Retina (tissue), 1 donor: Measurements from ENCODE around the gene SEPSECS.
A peak's percentile ranks its signal among the peaks of the same experiment; 100 is the strongest.
"Not testable (repeated sequence)": the region's sequence is repeated elsewhere in the genome, so short reads cannot be mapped to it uniquely, and the experiment has no call there.

Experiments used
- DNase-seq: peaks from one replicate; pipeline ENCODE4 v3.0.0-alpha.2; 2016

SEPSECS gene

DNA sequence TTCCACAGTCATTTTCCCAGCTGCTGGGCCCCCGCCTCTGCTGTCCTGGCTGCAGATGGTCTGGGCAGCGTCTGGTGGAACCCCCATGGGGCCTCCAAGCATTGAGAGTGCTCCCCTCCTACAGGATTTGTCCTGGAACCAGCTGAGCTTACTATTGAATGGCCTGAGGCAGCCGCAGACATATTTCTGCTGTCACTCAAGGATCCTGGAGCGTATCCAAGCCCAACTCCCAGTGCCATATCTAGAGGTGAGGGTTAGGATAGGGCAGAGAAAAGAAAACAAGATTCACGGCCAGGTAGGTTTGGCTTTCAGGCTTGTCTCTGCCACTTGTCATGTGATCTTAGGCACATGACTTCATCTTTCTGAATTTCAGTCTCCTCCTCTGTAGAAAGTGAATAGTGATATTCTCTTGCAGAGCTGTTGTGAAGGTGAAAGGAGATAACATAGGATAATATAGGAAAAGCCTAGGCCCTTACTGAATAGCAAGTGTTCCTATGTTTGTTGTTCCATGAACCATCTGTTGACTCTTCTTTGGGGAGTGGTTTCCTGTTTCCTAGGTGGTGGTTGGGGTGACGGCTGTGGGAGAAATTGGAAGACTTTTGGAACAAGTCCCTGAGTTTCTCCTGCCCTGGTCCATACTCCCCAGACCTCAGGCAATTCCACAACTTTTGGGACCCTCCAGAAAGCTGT lies 52.3 kb downstream of the SEPSECS start:
- no peak for DNase-seq

- no peak for DNase-seq
These were observed 53.7 kb downstream of the SEPSECS start for GRCh38 chr4:25106363-25107151.

DNA sequence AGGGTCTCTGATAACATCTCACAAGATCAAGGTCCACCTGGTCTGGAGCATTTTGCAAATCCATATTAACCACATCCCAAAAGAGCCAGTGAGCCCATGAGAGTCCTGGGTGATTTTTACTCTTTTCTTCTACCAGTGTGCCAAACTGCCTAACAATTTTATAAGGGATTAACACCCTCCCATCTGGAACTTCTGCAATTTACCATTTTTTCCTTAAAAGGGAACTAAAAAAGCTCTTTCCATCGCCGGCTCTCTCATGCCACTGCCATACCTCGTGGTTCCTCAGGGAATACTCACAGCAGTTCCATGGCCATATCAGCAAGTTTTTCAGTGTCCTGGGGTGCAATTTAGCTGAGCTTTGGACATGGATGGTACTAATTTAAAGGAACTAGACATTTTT lies 55.7 kb downstream of the SEPSECS start:
- no peak for DNase-seq

- DNase-seq = no peak
These were observed 56.8 kb downstream of the SEPSECS start for GRCh38 chr4:25103418-25103817.

DNA sequence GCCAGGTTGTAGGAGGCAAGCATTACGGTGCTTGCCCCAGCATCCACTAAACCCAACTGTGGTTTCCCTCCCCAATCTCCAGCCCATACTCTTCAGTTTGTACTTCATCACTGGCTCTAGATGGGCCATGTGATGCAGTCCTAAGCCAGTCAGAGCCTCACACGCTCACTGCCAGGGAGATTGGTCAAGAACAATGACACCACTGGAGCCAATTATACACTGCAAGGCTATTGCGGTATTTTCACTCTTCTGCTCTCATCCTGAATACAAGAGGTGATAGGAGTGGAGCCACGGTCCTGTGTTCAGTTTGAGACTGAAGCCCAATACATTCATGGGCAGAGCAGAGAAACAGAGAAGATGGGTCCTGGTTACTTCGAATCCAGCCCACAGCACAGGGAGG lies 58.4 kb downstream of the SEPSECS start:
- DNase-seq = no peak

GRCh38 chr4:25100710-25101109 lies 59.5 kb downstream of the SEPSECS start:
- DNase-seq = no peak

- DNase-seq = no peak
These were observed 60.2 kb downstream of the SEPSECS start for GRCh38 chr4:25100021-25100555.

- no peak for DNase-seq
These were observed 61.0 kb downstream of the SEPSECS start for GRCh38 chr4:25098964-25099891.

DNA sequence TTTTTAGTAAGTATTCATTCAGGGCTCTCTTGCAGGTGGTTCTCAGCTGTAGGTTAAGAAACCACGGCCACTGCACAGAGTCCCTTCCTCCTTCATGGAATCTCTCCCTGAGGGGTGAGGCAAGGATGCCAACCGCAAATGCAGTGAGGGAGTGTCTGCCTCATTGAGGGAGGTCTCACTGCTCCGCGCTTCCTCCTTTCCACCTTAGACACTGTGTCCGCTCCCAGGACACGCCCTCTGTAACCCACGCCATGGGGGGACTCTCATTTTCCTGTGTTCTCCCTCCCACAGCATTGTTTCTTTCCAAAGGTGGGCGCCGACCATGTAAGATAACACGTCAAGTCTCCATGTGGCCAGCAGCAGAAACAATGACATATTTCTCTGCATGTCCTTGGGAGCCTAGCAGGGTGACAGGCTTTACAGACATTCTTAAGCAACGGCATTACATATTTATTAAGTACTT lies 63.2 kb downstream of the SEPSECS start:
- DNase-seq = no peak

DNA sequence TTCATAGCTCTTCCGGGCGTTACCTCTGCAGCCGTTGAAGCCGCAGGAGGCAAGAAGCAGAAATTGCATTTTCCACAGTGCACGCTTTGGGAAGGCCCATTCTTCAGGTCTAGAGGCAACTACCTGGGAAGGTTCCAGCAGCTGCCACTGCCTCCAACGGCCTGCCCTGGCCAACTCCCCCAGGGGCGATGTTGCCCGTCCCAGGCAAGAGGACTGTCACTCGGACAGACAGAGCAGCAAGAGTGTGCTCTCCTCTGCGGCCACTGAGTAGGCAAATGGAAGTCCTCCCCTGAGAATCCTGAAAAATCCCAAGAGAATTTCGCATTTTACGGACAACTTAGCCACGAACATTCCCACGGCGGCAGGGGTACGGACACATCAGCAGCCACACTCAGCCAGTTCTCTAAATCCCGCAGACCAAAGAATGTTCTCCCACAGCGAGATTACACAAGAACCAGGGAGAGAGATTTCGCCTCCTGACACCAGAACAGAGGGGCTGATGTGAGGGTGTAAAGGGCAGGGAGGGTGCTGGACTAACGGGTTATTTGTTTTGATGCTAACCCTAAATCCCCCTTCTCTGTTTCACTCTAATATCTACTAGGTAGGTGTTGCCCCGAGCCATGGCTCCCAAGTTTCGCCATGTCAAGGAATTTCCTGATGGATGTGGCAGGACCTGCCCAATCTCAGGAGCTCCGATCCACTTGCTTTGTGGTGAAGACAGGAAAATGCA lies 63.8 kb downstream of the SEPSECS start:
- DNase-seq = peak; percentile 28

DNA sequence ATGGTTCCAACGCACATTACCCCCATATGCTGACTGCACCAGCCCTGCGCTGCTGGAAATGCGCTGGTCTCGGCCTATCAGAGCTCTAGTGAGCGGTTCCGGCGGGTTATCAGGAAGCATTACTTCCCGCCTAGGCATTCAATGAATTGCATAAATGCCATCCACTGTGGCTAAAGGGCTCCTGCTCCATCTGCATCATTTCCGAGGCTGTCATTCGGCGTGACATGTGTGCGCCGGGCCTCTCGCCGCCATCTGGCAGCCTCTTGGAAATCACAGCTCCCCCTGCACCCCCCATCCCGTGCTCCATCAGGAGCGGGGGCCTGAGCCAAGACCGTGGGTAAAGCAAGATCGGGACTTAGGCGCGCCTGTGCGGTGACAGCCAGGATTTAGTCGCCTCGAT lies 64.4 kb downstream of the SEPSECS start:
- no peak for DNase-seq

- peak; percentile 27 for DNase-seq
These were observed 68.1 kb downstream of the SEPSECS start for GRCh38 chr4:25092139-25092538.

DNA sequence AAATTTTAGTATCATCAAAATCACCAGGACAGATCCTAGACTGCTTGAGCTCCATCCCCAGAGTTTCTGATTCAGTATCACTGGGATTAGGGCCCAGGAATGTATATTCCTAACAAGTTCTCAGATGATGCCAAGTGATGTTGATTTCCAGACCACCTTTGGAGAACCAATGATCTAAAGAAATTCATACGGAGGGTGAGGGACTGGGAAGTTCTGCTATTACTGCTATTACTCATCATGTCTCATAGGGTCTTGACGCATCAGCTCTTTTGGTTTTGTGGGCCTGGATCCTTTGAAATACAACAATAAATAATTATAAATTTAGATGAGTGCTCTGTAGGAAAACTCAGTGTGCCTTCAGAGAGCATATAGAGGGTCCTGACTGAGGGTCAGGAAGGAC lies 69.7 kb downstream of the SEPSECS start:
- DNase-seq = no peak

GRCh38 chr4:25089051-25089763 lies 71.0 kb downstream of the SEPSECS start:
- no peak for DNase-seq

GRCh38 chr4:25088093-25088952 lies 71.9 kb downstream of the SEPSECS start:
- peak; percentile 74 for DNase-seq

DNA sequence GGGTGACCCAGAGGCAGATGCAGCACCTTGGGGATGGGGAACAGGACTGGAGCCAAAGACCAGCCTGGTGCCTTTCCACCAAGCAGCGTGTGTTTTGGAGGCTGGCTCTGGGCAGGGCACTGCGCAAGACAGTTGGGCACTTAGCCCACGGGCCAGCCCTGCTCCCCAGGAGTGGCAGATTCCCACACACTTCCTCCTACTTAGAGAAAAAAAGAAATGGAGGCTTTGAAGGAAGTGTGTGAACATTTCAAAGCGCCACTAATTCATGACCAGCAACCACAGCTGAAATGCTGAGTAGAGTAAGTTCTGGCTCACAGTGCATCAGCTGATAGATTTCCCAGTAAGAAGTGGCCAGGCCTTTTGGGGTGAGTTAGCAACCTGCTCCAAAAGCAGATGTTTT lies 74.6 kb downstream of the SEPSECS start:
- DNase-seq = no peak

DNA sequence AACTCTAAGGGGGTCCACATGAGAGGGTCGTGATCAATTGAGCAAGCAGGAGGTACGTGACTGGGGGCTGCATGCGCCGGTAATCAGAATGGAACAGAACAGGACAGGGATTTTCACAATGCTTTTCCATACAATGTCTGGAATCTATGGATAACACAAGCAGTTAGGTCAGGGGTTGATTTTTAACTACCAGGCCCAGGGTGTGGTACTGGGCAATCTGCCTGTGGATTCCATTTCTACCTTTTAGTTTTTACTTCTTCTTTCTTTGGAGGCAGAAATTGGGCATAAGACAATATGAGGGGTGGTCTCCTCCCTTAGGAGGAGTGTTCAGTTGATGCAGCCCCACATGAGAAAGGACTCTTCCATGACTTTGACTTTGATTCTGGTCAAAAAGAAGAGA lies 76.8 kb downstream of the SEPSECS start:
- not testable (repeated sequence) for DNase-seq

DNA sequence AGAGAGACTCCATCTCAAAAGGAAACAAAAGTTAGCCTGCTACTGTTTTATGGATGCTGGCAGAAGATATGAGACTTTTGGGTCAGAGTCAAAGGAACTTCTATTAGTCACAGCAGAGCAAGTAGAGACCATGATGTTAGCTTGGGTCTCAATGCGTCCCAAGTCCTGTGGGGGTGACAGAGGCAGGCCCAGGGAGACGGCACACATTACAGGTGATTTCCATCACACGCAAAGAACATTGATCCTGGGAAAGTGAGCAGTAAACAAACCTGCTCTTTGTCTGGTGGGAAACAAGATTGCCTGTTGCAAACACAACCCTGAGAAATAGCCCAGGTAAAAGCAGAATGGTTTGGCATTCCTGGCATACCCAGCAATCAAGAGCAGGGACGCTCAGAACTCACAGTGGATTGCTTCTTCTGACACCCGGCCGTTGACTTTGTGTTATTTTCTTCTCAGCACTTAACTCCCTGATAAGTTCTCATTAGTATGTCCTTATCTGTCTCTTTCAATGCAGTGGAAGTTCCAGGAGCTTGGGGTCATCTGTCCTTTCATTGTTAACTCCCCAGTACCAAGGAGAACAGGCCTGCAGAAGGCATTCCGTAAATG lies 78.3 kb downstream of the SEPSECS start:
- DNase-seq = no peak

DNA sequence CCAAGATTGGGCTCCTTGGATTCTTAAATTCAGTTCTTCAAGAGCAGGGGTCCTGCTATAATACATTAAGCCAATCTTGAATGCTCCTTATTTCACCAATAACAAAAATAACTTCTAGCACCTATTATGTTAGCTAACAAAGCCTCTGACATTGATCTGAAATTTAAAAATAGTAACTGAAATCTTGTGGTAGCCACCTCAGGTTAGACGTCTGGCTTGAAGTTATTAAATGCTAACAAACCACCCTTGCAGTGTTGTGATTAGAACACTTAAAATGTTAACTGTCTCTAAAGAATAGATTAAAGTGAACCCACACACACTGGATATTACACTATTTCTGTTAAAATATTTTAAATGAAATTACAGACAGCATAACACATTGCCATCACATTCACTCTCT lies 79.7 kb downstream of the SEPSECS start:
- no peak for DNase-seq

- no peak for DNase-seq
These were observed 81.7 kb downstream of the SEPSECS start for GRCh38 chr4:25078523-25078922.
